Endothelial cell of umbilical vein (primary cell): ENCODE data around the gene SV2C. TPM values are rescaled to one million over a fixed set of nuclear protein-coding genes. Genes with fewer than 3 reads are reported as not detected.

Source experiments
- BruUV-seq: library from RNA; stranded (reverse); fragments of 400-500 nt; replicated peaks from 2 replicates; lab custom pipeline; 2021; lab: Mats Ljungman, UMichigan
- CTCF ChIA-PET: fragments of 300-600, 350-600 bp; sonication (Branson Sonifier 250); formaldehyde crosslinking; loops from one replicate; lab custom pipeline; 2021; ENCODE audit warnings: antibody characterized with exemption, inconsistent platforms; lab: Charles Lee
- POLR2A ChIA-PET: fragments of 300-600, 350-600 bp; sonication (Branson Sonifier 250); formaldehyde crosslinking; loops from one replicate; lab custom pipeline; 2021; ENCODE audit warnings: antibody characterized with exemption, inconsistent platforms; lab: Charles Lee
- DNase-seq: peaks from one replicate; pipeline ENCODE4 v3.0.0-alpha.2; 2011; ENCODE audit warnings: low read depth, low spot score
- FAIRE-seq: peaks from 2 replicates; lab custom pipeline; 2011; peaks lifted over from hg19 to GRCh38; lab: Jason Lieb, UNC
- H2AFZ ChIP-seq: 2 replicates; pipeline ENCODE4 v1.6.0; 2012; ENCODE audit warnings: low read depth, low read length, control low read depth, inconsistent platforms
- H3K27ac ChIP-seq: 2 replicates; pipeline ENCODE4 v1.5.1; 2011; ENCODE audit warnings: low read depth, mild to moderate bottlenecking, control low read depth, low read length, moderate library complexity; ENCODE audit not compliant: insufficient read depth
- H3K27me3 ChIP-seq, 2 experiments: 2 replicates each; pipeline versions ENCODE4 v1.6.0 to v1.6.1; 2011; ENCODE audit warnings: low read length in 2 of 2, mixed read lengths in 1 of 2; ENCODE audit not compliant: control insufficient read depth in 2 of 2, insufficient read depth in 2 of 2
- H3K36me3 ChIP-seq, 2 experiments: 2 replicates in 1 of 2; 3 replicates in 1 of 2; pipeline ENCODE4 v1.5.1; 2011; ENCODE audit warnings: low read length in 2 of 2, mild to moderate bottlenecking in 1 of 2, moderate library complexity in 1 of 2; ENCODE audit not compliant: control insufficient read depth in 2 of 2, insufficient read depth in 2 of 2; ENCODE audit errors: extremely low read depth in 1 of 2
- H3K4me1 ChIP-seq: 3 replicates; pipeline ENCODE4 v1.5.1; 2011; ENCODE audit warnings: mild to moderate bottlenecking, low read length; ENCODE audit not compliant: control insufficient read depth, insufficient read depth; ENCODE audit errors: extremely low read depth
- H3K4me2 ChIP-seq: 2 replicates; pipeline ENCODE4 v1.6.1; 2011; ENCODE audit warnings: low read length, control low read depth, mixed read lengths; ENCODE audit not compliant: insufficient read depth
- H3K4me3 ChIP-seq, 3 experiments: fragments of 200-600 bp in 1 of 3; sonication (generic), shearing (Covaris generic) in 1 of 3; replicated peaks in 1 of 3; 2 replicates each; pipeline ENCODE4 v1.5.1; 2011 to 2016; ENCODE audit warnings: control low read depth in 3 of 3, low read length in 3 of 3, mild to moderate bottlenecking in 2 of 3, inconsistent platforms in 1 of 3, low read depth in 1 of 3, moderate library complexity in 1 of 3; ENCODE audit not compliant: insufficient read depth in 1 of 3
- H3K79me2 ChIP-seq: 2 replicates; pipeline ENCODE4 v1.6.0; 2012; ENCODE audit warnings: low read length, inconsistent platforms; ENCODE audit not compliant: control insufficient read depth, insufficient read depth
- H3K9ac ChIP-seq: replicated peaks from 2 replicates; pipeline ENCODE3; 2011; ENCODE audit warnings: low read length, control low read depth; ENCODE audit not compliant: insufficient read depth; ENCODE audit errors: extremely low read depth
- H3K9me1 ChIP-seq: replicated peaks from 3 replicates; pipeline ENCODE4 v1.6.0; 2011; ENCODE audit warnings: mild to moderate bottlenecking, low read length; ENCODE audit not compliant: control insufficient read depth, insufficient read depth; ENCODE audit errors: extremely low read depth
- H3K9me3 ChIP-seq: replicated peaks from 2 replicates; pipeline ENCODE4 v1.5.1; 2012; ENCODE audit warnings: low read length, inconsistent platforms; ENCODE audit not compliant: control insufficient read depth, insufficient read depth
- H4K20me1 ChIP-seq: replicated peaks from 2 replicates; pipeline ENCODE3; 2011; ENCODE audit warnings: mild to moderate bottlenecking, low read length; ENCODE audit not compliant: control insufficient read depth, insufficient read depth; ENCODE audit errors: extremely low read depth
- EZH2 ChIP-seq: IDR thresholded peaks from 2 replicates; pipeline ENCODE4 v1.6.1; 2012; ENCODE audit warnings: borderline replicate concordance, low read depth, mild to moderate bottlenecking, moderate library complexity, low read length, inconsistent platforms; ENCODE audit not compliant: severe bottlenecking
- FOS ChIP-seq: IDR thresholded peaks from 2 replicates; pipeline ENCODE4 v1.6.1; 2011; ENCODE audit warnings: mild to moderate bottlenecking, low read length, moderate library complexity, borderline replicate concordance; ENCODE audit not compliant: insufficient read depth
- GATA2 ChIP-seq: IDR thresholded peaks from 2 replicates; pipeline ENCODE4 v1.7.0; 2011; ENCODE audit warnings: low read depth, mild to moderate bottlenecking, moderate library complexity, mixed read lengths, low read length; ENCODE audit not compliant: insufficient read length, insufficient read depth
- JUN ChIP-seq: IDR thresholded peaks from 2 replicates; pipeline ENCODE4 v1.6.1; 2011; ENCODE audit warnings: borderline replicate concordance, low read depth; ENCODE audit not compliant: insufficient read length, insufficient read depth
- MYC ChIP-seq: IDR thresholded peaks from one replicate; pipeline ENCODE4 v1.6.1; 2011; ENCODE audit warnings: mild to moderate bottlenecking, low read depth, low read length
- POLR2A ChIP-seq: IDR thresholded peaks from 2 replicates; pipeline ENCODE4 v1.6.1; 2012; ENCODE audit warnings: low read depth, mild to moderate bottlenecking, control low read depth, low read length
- POLR2AphosphoS5 ChIP-seq: IDR thresholded peaks from 2 replicates; pipeline ENCODE4 v1.6.1; 2012; ENCODE audit warnings: low read depth, mild to moderate bottlenecking, control low read depth, low read length, moderate library complexity; ENCODE audit not compliant: insufficient read depth
- dilution Hi-C: fragments of 300-500 bp; cut with MboI; formaldehyde crosslinking; loops from one replicate; pipeline ENCODE4 v1.15.0; 2019; ENCODE audit warnings: low sequenced_read_pairs; ENCODE audit not compliant: extremely low pct_ligation_motif_present
- intact Hi-C: fragments of 100-400 bp; cut with micrococcal nuclease; formaldehyde crosslinking; loops from one replicate; pipeline ENCODE4 v1.10.0; 2022
- polyA plus RNA-seq, 4 experiments: library from polyadenylated mRNA; depleted of rRNA in 3 of 4; stranded (reverse) in 3 of 4; unstranded in 1 of 4; fragments of >200 nt; gene quantifications; 2 replicates each; pipeline versions ENCODE4 v1.2.1 to v1.2.3, GENCODE V29; 2011 to 2012; ENCODE audit warnings: missing spikeins in 1 of 4
- total RNA-seq: library from RNA; stranded (reverse); gene quantifications from 2 replicates; pipeline ENCODE4 v1.2.3, GENCODE V29; 2021
- TF ChIP-seq, protein P1 (sequence below), 2 donors: IDR thresholded peaks; 1 replicate in 1 of 2; 2 replicates in 1 of 2; pipeline ENCODE4 v1.5.1; 2011; ENCODE audit warnings: low read length in 2 of 2, mild to moderate bottlenecking in 2 of 2, moderate library complexity in 2 of 2, control low read depth in 1 of 2, inconsistent platforms in 1 of 2, low read depth in 1 of 2; ENCODE audit not compliant: insufficient read depth in 1 of 2; ENCODE audit errors: extremely low read depth in 1 of 2
- TF ChIP-seq, protein P2 (sequence below): IDR thresholded peaks from 2 replicates; pipeline ENCODE4 v1.6.1; 2011; ENCODE audit not compliant: insufficient read depth, insufficient read length

Gene SV2C
- total and polyA plus RNA-seq, 2 donors (not counting 3 experiments of a cell fraction or from before 2014, with no cell fraction given) = not detected

DNA sequence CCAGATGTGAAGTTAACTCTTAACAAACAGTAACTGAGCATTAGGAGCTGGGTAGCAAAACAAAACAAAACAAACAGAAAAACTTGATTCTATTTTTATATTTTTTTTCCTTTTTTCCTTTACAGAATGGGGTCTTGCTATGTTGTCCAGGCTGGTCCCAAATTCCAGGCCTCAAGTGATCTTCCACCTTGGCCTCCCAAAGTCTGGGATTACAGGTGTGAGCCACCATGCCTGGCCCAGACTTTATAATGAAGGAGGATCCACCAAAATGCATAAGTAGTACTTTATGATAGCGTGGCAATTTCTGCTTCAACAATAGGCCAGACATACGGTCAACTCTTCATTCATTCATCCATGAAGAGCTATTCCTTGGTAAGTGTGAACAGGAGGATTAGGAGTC, 314.0 kb downstream of the SV2C start:
- H3K79me2 ChIP-seq = no peaks in the 10 kb centered on the region
- TF ChIP-seq FOS (no peak), EZH2 (no peak), GATA2 (no peak), JUN (no peak), POLR2A (no peak), POLR2AphosphoS5 (no peak), MYC (no peak)
- TF ChIP-seq, protein P1, sequence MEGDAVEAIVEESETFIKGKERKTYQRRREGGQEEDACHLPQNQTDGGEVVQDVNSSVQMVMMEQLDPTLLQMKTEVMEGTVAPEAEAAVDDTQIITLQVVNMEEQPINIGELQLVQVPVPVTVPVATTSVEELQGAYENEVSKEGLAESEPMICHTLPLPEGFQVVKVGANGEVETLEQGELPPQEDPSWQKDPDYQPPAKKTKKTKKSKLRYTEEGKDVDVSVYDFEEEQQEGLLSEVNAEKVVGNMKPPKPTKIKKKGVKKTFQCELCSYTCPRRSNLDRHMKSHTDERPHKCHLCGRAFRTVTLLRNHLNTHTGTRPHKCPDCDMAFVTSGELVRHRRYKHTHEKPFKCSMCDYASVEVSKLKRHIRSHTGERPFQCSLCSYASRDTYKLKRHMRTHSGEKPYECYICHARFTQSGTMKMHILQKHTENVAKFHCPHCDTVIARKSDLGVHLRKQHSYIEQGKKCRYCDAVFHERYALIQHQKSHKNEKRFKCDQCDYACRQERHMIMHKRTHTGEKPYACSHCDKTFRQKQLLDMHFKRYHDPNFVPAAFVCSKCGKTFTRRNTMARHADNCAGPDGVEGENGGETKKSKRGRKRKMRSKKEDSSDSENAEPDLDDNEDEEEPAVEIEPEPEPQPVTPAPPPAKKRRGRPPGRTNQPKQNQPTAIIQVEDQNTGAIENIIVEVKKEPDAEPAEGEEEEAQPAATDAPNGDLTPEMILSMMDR (IDR thresholded peaks at IDR 0.05; ENCODE audit: extremely low read depth in 1 of 2, insufficient read depth in 1 of 2, low read depth in 1 of 2, low read length in 2 of 2) = no peak
- TF ChIP-seq, protein P2, sequence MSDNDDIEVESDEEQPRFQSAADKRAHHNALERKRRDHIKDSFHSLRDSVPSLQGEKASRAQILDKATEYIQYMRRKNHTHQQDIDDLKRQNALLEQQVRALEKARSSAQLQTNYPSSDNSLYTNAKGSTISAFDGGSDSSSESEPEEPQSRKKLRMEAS = no peak
- H3K27ac ChIP-seq = no peak overlapping the region
- no peak overlapping the region for H2AFZ ChIP-seq
- peaks cover 11 to 19% of the 10 kb centered on the region in 2 experiments for H3K27me3 ChIP-seq
- H4K20me1 ChIP-seq = no peaks in the 10 kb centered on the region
- H3K9me1 ChIP-seq = no peaks in the 10 kb centered on the region
- no peak for FAIRE-seq
- H3K36me3 ChIP-seq = no peaks in the 10 kb centered on the region
- dilution Hi-C loops (no loop called here), intact Hi-C loops (no loop called here)
- H3K9me3 ChIP-seq = no peaks in the 10 kb centered on the region
- H3K4me3 ChIP-seq = no peak overlapping the region
- ChIA-PET POLR2A (no interaction called here), CTCF (no interaction called here)
- no peak overlapping the region for H3K9ac ChIP-seq
- DNase-seq = no peak
- H3K4me2 ChIP-seq = no peak overlapping the region
- BruUV-seq = no TSS peak
- no peaks in the 10 kb centered on the region for H3K4me1 ChIP-seq
